PC-3 (cell line): Measurements from ENCODE around the gene CSNK1G1. TPM values are rescaled to one million over a fixed set of nuclear protein-coding genes. Genes with fewer than 3 reads are reported as not detected.

Source experiments
- ATAC-seq: fragments of 200-7000 bp; cut with Tn5 transposase; 2 replicates; pipeline ENCODE4 v1.9.1; 2020; ENCODE audit warnings: mild to moderate bottlenecking, moderate library complexity
- BruUV-seq: library from RNA; stranded (reverse); fragments of 400-500 nt; replicated peaks from 2 replicates; lab custom pipeline; 2021; lab: Mats Ljungman, UMichigan
- CTCF ChIA-PET: fragments of 300-600 bp; sonication (Branson Sonifier 250); formaldehyde crosslinking; loops from one replicate; lab custom pipeline; 2022; ENCODE audit warnings: antibody characterized with exemption; lab: Charles Lee
- POLR2A ChIA-PET: fragments of 300-600 bp; sonication (Branson Sonifier 250); formaldehyde crosslinking; loops from one replicate; lab custom pipeline; 2022; ENCODE audit warnings: antibody characterized with exemption; ENCODE audit not compliant: unreplicated experiment; lab: Charles Lee
- DNase-seq: peaks from one replicate; pipeline ENCODE4 v3.0.0-alpha.2; 2015
- H2AFZ ChIP-seq: fragments of 300-600 bp; sonication (generic); 2 replicates; pipeline ENCODE4 v1.6.0; 2016; ENCODE audit warnings: antibody characterized with exemption, low read length
- H3F3A ChIP-seq: fragments of 300-600 bp; sonication (generic); one replicate; pipeline ENCODE4 v1.6.0; 2017; ENCODE audit warnings: antibody characterized with exemption, low read length, control low read depth, mild to moderate bottlenecking; ENCODE audit not compliant: unreplicated experiment
- H3K27ac ChIP-seq: fragments of 300-600 bp; sonication (generic); 2 replicates; pipeline ENCODE4 v1.5.1; 2016; ENCODE audit warnings: mild to moderate bottlenecking, low read length
- H3K27me3 ChIP-seq: fragments of 300-600 bp; sonication (generic); 2 replicates; pipeline ENCODE4 v1.6.1; 2016; ENCODE audit warnings: low read length, mixed read lengths
- H3K36me3 ChIP-seq: fragments of 300-600 bp; sonication (generic); 2 replicates; pipeline ENCODE4 v1.6.1; 2016; ENCODE audit warnings: low read depth, mixed run types, low read length, mixed read lengths
- H3K4me1 ChIP-seq: fragments of 300-600 bp; sonication (generic); 2 replicates; pipeline ENCODE4 v1.5.1; 2016; ENCODE audit warnings: low read length; ENCODE audit not compliant: insufficient read depth
- H3K4me2 ChIP-seq: fragments of 300-600 bp; sonication (generic); 2 replicates; pipeline ENCODE4 v1.6.0; 2016; ENCODE audit warnings: low read length
- H3K4me3 ChIP-seq: fragments of 300-600 bp; sonication (generic); 2 replicates; pipeline ENCODE4 v1.5.1; 2016; ENCODE audit warnings: mild to moderate bottlenecking, low read length, mixed read lengths
- H3K79me2 ChIP-seq: fragments of 300-600 bp; sonication (generic); 2 replicates; pipeline ENCODE4 v1.6.1; 2017; ENCODE audit warnings: low read length, mixed read lengths
- H3K9ac ChIP-seq: fragments of 300-600 bp; sonication (generic); 2 replicates; pipeline ENCODE4 v1.6.0; 2016; ENCODE audit warnings: mild to moderate bottlenecking, low read length
- H3K9me2 ChIP-seq: fragments of 300-600 bp; sonication (generic); replicated peaks from 2 replicates; pipeline ENCODE4 v1.6.1; 2016; ENCODE audit warnings: mixed run types, low read length, mixed read lengths
- H3K9me3 ChIP-seq: fragments of 300-600 bp; sonication (generic); 2 replicates; pipeline ENCODE4 v1.6.1; 2016; ENCODE audit warnings: low read length, mixed read lengths
- H4K20me1 ChIP-seq: fragments of 300-600 bp; sonication (generic); 2 replicates; pipeline ENCODE4 v1.6.1; 2016; ENCODE audit warnings: low read length, mixed read lengths
- CTCF ChIP-seq: fragments of 300-600 bp; sonication (generic); conservative IDR thresholded peaks from 2 replicates; pipeline ENCODE4 v1.5.1; 2017; ENCODE audit warnings: antibody characterized with exemption, low read depth, mild to moderate bottlenecking, low read length
- EZH2 ChIP-seq: fragments of 300-600 bp; sonication (generic); IDR thresholded peaks from one replicate; pipeline ENCODE4 v1.6.1; 2017; ENCODE audit warnings: antibody characterized with exemption, mild to moderate bottlenecking, low read length; ENCODE audit not compliant: unreplicated experiment
- EZH2phosphoT487 ChIP-seq: fragments of 300-600 bp; sonication (generic); IDR thresholded peaks from 2 replicates; pipeline ENCODE4 v1.6.1; 2018; ENCODE audit warnings: mild to moderate bottlenecking, antibody characterized with exemption, low read length, borderline replicate concordance
- intact Hi-C: fragments of 100-400 bp; cut with micrococcal nuclease; formaldehyde crosslinking; loops from 2 replicates; pipeline ENCODE4 v1.9.0; 2023
- total RNA-seq: library from RNA; depleted of rRNA; stranded (reverse); fragments of >200 nt; gene quantifications from 2 replicates; pipeline ENCODE4 v1.2.3, GENCODE V29; 2014

CSNK1G1 gene
- total RNA-seq, 1 experiment from 2014 or later = 9.8 TPM

DNA sequence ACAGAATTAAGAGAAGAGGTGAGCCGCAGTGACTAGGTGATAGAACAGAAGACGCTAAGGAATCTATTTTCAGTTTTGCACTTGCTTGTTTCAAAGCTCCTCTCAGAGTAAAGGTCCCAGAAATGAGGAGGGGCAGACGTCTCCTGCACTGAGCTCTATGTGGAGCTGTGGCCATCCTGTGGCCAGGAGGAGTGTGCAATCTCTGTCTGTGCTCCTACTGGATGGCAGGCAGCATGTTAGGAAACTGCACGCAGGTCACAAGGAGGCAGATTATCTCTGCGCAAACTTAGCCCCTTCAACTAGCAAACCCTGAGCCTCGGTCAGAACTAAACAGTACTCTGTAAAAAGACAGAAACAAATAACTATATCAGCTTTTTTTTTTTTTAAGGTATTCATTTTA, 162.0 kb downstream of the CSNK1G1 start:
- ChIA-PET CTCF (no interaction called here), POLR2A (interaction anchor here (0.6 kb wide), 1 partner anchor 31 kb away, joined by 5 read pairs; no protein-coding TSS in a partner anchor)
- Histone ChIP-seq H3K9me3 (no peaks in the 10 kb centered on the region), H3K27ac (no peak overlapping the region), H3K36me3 (no peaks in the 10 kb centered on the region), H3F3A (no peaks in the 10 kb centered on the region), H4K20me1 (no peaks in the 10 kb centered on the region), H3K9ac (no peak overlapping the region), H3K9me2 (no peaks in the 10 kb centered on the region), H3K4me2 (no peak overlapping the region), H3K4me3 (no peak overlapping the region), H3K27me3 (no peaks in the 10 kb centered on the region), H2AFZ (no peak overlapping the region), H3K4me1 (no peaks in the 10 kb centered on the region), H3K79me2 (no peaks in the 10 kb centered on the region)
- no TSS peak for BruUV-seq
- no peak for TF ChIP-seq EZH2
- no peak for TF ChIP-seq EZH2phosphoT487
- TF ChIP-seq CTCF = no peak
- DNase-seq (no peak), ATAC-seq (no peak)
- intact Hi-C loops = no loop called here

DNA sequence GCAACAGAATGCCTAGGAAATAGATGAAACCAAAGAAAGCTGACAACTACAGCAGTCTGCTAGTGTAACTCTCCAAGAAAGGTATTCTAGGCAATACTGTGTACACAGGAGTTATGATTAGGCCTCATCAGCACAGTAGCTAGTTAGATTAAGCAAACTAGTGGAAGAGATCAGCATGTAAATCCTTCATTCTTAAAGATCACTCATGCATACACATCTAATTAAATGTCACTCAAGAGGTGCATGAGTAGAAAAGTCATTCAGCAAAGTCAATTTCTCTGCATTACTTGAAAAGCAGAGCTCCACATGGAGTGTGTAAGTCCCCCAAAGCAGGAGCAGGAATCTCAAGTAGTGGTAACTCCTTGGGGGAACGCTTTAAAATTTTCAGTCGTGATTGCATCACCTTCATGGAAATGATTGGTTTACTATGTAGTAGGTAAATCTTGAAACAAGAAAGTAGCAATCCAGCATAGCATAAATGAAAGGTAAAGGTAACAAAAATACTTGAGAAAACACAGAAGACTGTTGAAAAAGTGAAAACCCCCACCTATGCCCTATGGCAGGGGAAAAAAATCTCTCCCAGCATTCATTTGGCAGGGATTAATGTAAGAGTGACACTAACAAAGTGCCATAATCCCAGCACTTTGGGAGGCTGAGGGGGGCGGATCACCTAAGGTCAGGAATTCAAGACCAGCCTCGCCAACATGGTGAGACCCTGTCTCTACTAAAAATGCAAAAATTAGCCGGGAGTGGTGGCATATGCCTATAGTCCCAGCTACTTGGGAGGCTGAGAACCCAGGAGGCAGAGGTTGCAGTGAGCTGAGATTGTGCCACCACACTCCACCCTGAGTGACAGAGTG, 163.8 kb downstream of the CSNK1G1 start:
- Histone ChIP-seq H3F3A (no peaks in the 10 kb centered on the region), H4K20me1 (no peaks in the 10 kb centered on the region), H3K4me1 (no peaks in the 10 kb centered on the region), H3K79me2 (no peaks in the 10 kb centered on the region), H3K4me3 (no peak overlapping the region), H3K9me2 (no peaks in the 10 kb centered on the region), H3K27me3 (no peaks in the 10 kb centered on the region), H2AFZ (no peak overlapping the region), H3K9me3 (no peaks in the 10 kb centered on the region), H3K9ac (no peak overlapping the region), H3K27ac (no peak overlapping the region), H3K4me2 (no peak overlapping the region), H3K36me3 (no peaks in the 10 kb centered on the region)
- DNase-seq = no peak
- intact Hi-C loops = no loop called here
- ChIA-PET CTCF (no interaction called here), POLR2A (no interaction called here)
- TF ChIP-seq CTCF (no peak), EZH2phosphoT487 (no peak), EZH2 (no peak)
- BruUV-seq = no TSS peak
- no peak for ATAC-seq
